Fibroblast of skin of right quadriceps (primary cell): ENCODE data around the gene ABCF3.

Experiments
- DNase-seq: peaks from one replicate; pipeline ENCODE4 v3.0.0-alpha.2; 2013

ABCF3 gene

DNA sequence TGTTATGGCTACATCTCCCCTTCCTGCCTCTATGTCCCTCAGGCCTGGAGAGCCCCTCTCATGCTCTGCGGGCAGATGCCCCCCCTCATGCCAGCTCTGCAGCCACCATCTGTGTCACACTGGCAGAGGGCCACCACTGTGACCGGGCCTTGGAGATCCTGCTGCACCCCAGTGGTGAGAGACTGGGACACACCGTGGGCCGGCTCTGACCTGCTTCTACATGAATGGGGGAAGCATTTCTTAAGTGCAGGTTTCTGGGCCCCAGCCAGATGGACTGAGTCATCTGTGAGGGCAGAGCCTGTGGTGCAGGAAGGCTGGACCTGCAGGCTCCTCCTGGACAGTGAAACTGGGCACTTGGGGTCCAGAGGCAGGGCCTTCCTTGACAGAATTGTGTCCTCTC lies 48.2 kb downstream of the ABCF3 start:
- DNase-seq = peak; percentile 44

DNA sequence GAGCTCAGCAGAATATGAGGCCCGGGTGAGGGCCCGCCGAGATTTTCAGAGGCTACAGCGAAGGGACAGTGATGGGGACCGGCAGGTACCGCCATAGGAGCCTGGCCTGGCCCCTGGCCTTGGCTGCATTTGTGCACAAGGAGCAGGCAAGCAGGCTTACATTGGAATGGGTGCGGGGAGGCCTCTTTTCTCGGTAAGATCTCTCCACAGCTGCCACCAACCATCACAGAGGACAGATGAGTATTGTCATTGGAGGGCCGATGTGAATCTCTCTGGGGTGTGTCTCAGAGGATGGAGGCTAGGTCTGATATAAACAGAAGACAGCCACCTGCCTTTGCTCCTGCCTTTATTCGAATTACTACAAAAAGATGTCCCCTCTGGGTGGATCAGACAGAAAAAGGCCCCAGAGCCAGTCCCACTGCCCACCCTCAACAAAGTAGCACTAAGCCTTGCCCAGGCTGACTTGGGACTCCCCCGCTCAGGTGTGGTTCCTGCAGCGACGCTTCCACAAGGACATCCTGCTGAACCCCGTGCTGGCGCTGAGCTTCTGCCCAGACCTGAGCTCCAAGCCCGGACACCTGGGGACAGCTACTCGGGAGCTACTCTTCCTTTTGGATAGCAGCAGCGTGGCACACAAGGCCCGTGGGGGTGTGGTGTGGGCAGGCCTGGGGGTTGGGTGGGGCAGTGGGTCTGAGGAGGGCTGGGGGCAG lies 48.8 kb downstream of the ABCF3 start:
- no peak for DNase-seq

DNA sequence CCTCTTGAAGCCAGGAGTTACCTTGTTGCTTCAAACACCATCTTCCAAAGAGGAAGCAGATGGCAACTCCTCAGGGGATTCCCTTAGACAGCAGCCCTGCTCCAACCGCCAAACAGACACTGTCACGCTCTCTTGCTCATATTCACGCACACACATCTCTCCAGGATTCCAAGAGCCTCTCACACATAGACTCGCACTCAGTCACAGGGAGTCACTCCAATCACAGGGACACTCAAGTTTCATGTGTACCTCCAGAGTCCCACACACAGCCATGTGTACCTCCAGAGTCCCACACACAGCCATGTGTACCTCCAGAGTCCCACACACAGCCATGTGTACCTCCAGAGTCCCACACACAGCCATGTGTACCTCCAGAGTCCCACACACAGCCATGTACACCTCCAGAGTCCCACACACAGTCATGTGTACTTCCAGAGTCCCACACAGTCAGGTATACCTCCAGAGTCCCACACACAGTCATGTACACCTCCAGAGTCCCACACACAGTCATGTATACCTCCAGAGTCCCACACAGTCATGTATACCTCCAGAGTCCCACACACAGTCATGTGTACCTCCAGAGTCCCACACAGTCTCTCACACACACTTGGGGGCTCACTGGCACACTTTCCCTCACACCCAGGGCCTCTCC lies 49.5 kb downstream of the ABCF3 start:
- no peak for DNase-seq

DNA sequence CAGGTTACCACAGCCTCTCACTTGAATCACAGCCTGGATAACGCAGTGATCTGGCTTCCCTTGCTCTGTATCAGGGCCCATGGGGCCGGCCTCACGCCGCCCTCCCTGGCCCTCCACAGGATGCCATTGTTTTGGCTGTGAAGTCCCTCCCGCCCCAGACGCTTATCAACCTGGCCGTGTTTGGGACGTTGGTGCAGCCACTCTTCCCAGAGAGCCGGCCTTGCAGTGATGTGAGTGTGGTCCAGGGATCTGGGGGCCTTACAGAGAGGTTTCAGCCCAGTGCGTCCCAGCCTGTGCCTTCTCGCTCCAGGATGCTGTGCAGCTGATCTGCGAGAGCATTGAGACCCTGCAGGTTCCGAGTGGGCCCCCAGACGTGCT lies 50.0 kb downstream of the ABCF3 start:
- DNase-seq = no peak

GRCh38 chr3:184236636-184237035 lies 50.6 kb downstream of the ABCF3 start:
- no peak for DNase-seq

- no peak for DNase-seq
Observed at GRCh38 chr3:184237211-184237610, 51.2 kb downstream of the ABCF3 start.

- DNase-seq = no peak
Observed at GRCh38 chr3:184237807-184238206, 51.8 kb downstream of the ABCF3 start.

- no peak for DNase-seq
Observed at GRCh38 chr3:184238246-184238818, 52.3 kb downstream of the ABCF3 start.

DNA sequence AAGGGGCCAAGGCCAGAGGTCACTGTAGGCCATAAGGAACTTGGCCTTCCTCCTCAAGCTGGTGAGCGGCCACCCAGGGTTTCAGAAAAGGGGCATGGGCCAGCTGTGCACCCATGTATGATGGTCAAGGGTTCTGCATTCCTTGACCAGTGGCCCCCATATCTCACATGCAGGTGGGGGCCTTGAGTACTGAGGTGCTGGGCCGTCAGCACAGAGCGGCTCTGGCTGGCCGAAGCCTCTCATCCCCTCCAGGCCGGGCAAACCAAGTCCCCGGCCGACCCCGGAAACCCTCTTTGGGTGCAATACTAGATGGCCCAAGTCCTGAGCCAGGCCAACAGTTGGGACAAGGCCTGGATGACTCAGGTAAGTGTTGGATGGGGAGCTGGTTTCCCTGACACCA lies 53.2 kb downstream of the ABCF3 start:
- no peak for DNase-seq

- no peak for DNase-seq
Observed at GRCh38 chr3:184239708-184240107, 53.7 kb downstream of the ABCF3 start.

DNA sequence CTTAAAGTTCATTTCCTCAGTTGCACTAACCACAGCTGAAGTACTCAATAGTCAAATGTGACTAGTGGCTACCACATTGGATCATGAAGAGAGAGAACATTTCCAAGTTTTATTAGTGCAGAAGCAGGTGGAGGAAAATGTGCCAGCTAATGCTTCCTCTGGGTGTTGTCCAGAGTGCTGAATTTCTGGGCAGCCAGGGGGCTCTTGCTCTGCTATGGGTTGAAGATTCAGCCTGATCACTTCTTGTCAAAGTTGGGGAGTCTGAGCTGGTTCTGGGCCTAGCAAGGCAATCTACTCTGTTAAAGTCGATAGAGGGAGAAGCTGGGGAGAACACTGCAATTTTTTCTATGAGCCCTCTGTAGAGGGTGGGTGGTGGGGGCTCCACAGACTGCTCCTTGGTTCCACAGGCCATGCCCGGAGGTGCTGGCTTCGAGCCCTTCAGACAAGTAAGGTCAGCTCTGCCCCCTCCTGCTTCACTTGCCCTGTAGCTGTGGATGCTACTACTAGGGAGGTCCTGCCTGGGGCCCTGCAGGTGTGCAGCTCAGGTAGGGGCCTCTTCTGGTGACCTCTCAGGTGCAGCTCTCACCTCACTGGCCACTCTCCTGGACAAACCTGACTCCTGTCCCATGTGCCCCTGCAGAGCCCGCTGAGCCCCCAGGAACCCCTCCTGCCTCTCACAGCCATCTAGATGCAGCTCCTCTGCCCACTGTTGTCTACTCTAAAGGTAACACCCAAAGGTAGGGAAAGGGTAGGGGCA lies 54.6 kb downstream of the ABCF3 start:
- DNase-seq = peak; percentile 20

GRCh38 chr3:184241141-184241446 lies 55.1 kb downstream of the ABCF3 start:
- DNase-seq = no peak

- no peak for DNase-seq
Observed at GRCh38 chr3:184241447-184242296, 55.7 kb downstream of the ABCF3 start.

DNA sequence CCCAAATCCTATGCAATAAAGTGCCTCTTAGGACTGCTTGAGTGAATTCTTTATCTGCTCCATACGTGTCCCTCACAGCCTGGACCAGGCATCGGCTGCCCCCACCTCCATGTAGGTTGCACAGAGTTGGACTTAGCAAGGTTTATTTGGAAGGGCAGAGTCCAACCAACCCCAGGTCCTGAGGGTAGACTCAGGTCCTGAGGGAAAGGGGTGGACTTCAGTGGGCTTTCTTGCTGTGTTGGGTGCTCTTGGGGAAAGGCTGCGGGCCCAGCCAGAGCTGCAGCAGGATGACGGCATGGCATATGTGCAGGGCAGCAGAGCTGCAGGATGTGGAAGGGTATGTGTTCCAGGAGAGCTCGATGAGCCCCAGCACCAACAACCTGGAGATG lies 56.3 kb downstream of the ABCF3 start:
- DNase-seq = no peak
